Activated CD4-positive, alpha-beta T cell treated with anti-CD3 and anti-CD28 coated beads, Interleukin-2, amount 10 ng/mL, durations not matched to agents 7 days and 5 days (primary cell): ENCODE results near the gene EIF1. TPM values are rescaled to one million over a fixed set of nuclear protein-coding genes. Genes with fewer than 3 reads are reported as not detected.

Source experiments
- CTCF ChIA-PET: fragments of 350-600 bp; sonication (Branson Sonifier 250); formaldehyde crosslinking; loops from one replicate; lab custom pipeline; 2021; ENCODE audit warnings: antibody characterized with exemption; lab: Charles Lee
- POLR2A ChIA-PET: fragments of 350-600 bp; sonication (Branson Sonifier 250); formaldehyde crosslinking; loops from one replicate; lab custom pipeline; 2021; ENCODE audit warnings: antibody characterized with exemption; lab: Charles Lee
- DNase-seq: peaks from one replicate; pipeline ENCODE4 v3.0.0-alpha.2; 2020
- H3K27ac Mint-ChIP-seq: one replicate; pipeline ENCODE4 v1.8.0; 2021; ENCODE audit warnings: mild to moderate bottlenecking, moderate library complexity, mixed read lengths
- H3K27me3 Mint-ChIP-seq: one replicate; pipeline ENCODE4 v1.8.0; 2021; ENCODE audit warnings: mixed read lengths
- H3K36me3 Mint-ChIP-seq: one replicate; pipeline ENCODE4 v1.8.0; 2021; ENCODE audit warnings: low read depth, mixed read lengths
- H3K4me1 Mint-ChIP-seq: one replicate; pipeline ENCODE4 v1.8.0; 2021; ENCODE audit warnings: mixed read lengths
- H3K4me3 Mint-ChIP-seq: one replicate; pipeline ENCODE4 v1.8.0; 2021; ENCODE audit warnings: mild to moderate bottlenecking, moderate library complexity, mixed read lengths
- H3K9me3 Mint-ChIP-seq: one replicate; pipeline ENCODE4 v1.8.0; 2021; ENCODE audit warnings: mixed read lengths
- total RNA-seq, 2 experiments: library from RNA; stranded (reverse); gene quantifications; one replicate each; pipeline ENCODE4 v1.2.3, GENCODE V29; 2021

EIF1 gene
- total RNA-seq, 2 experiments from 2014 or later = 605 to 645 TPM

DNA sequence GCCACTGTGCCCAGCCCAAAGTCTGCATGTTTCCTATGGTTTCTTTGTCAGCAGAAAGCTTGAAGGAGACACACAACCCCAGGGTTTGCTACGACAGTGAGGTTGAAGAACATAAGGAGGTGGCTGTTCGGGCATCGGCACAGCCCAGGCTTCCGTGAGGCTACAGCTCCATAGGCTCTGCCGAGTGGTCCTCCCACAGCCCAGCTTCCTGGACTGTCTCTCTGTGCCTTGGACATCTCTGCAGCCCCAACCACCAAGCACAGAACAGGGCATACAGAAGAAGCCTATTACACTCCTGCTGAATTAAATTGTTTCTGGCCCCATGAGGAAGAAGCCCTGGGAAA lies 49.0 kb downstream of the EIF1 start:
- DNase-seq = no peak
- peak overlapping the region; percentile 22 for H3K4me3 Mint-ChIP-seq
- POLR2A ChIA-PET = no interaction called here

DNA sequence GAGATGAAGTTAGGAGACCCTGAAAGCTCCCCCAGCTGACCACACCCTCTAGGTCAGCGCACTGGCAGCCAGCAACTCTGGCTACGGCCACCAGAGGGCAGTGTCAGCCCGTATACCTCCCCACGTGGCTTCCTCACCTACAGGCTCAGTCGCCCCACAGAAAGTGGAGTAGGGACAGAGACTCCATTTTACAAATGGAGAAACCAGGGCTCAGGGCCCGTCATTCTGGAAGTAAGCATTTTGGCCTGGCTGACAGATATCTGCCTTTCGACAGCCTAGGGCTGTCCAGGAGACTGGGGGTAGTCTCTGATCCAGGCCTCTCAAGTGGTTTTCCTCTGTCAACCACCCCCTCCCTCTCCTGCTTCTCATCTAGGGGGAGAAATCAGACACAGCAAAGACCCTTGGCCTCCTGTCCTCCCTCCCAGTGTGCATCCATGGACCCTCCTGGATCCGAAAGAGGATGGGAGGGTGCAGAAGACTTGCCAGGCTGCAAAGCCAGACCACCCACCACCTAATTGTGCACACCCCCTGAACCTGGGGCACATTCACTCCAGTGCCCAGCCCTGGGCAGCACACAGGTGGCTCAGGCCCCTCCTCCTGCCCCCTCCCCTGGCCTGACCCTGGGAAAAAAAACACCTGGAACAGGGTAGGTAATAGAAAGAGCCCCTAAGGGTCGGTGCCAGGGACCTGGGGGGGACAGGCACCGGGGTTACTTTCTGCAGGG lies 49.6 kb downstream of the EIF1 start:
- ChIA-PET CTCF (interaction anchor here (0.7 to 1.4 kb wide), 10 partner anchors 11 to 100 kb away, joined by 3 to 7 read pairs (median 3); partner anchors contain the start of gene KLHL10), POLR2A (no interaction called here)
- Mint-ChIP-seq H3K27ac (peak overlapping the region; percentile 71), H3K36me3 (no peaks in the 10 kb centered on the region), H3K9me3 (no peaks in the 10 kb centered on the region), H3K27me3 (peaks cover 33% of the 10 kb centered on the region), H3K4me1 (peaks cover 15% of the 10 kb centered on the region), H3K4me3 (no peak overlapping the region)
- peak; percentile 83 for DNase-seq

More for the DNA sequence above, 49.0 kb downstream of the EIF1 start:
- peak overlapping the region; percentile 71 for H3K27ac Mint-ChIP-seq
- peaks cover 34% of the 10 kb centered on the region for H3K27me3 Mint-ChIP-seq
- CTCF ChIA-PET = interaction anchor here (0.7 to 1.4 kb wide), 10 partner anchors 11 to 100 kb away, joined by 3 to 7 read pairs (median 3); partner anchors contain the start of gene KLHL10
- no peaks in the 10 kb centered on the region for H3K36me3 Mint-ChIP-seq
- H3K9me3 Mint-ChIP-seq = no peaks in the 10 kb centered on the region
- peaks cover 15% of the 10 kb centered on the region for H3K4me1 Mint-ChIP-seq

DNA sequence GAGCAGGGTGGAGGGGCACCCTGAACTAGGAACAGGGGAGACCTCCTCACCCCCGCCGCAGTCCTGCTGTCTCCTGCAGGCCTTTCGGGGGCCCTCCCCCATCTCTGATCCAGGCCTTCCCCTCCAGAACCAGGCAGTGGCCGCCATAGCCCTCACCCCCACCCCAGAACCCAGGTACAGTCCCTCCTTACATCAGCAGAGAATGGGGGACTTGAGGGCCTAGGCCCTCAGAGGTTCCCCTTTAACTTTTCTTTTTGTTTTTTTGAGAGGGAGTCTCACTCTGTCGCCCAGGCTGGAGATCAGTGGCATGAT lies 50.1 kb downstream of the EIF1 start:
- Mint-ChIP-seq H3K27ac (no peak overlapping the region), H3K27me3 (peaks cover 29% of the 10 kb centered on the region), H3K4me1 (peaks cover 13% of the 10 kb centered on the region), H3K9me3 (no peaks in the 10 kb centered on the region), H3K4me3 (no peak overlapping the region), H3K36me3 (no peaks in the 10 kb centered on the region)
- POLR2A ChIA-PET = no interaction called here
- CTCF ChIA-PET = no interaction called here
- no peak for DNase-seq

DNA sequence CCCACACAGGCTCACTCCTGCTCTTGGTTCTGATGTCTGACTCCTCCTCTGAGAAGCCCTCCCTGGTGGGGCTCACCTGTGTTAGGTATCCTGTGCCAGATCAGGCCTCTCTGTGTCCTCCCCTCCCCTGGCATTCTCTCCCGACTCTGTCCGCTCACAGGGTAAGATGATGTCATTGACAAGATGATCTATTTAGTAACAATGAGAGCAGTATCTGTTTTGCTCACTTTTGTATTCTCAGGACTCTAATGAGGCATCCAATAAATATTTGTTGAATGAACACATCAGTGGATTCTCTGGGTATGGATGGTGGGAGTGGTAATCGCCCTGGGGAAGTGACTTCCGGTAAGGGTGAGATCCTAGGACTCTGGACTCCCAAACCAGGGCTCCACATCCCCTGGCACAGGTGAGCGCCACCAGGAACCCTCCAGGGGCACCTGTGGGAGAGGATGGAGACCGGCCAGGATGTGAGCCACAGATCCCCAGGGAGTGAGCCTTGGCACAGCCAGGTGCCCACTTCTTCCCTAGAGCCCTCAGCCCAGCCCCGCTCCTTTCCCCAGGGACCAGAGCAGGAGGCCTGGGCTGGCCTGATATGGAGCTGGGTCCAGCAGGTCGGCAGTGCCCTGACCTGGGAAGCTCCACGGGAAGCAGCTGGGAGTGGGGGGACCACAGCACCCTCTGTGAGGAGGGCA lies 51.1 kb downstream of the EIF1 start:
- no peak overlapping the region for H3K4me3 Mint-ChIP-seq
- no peak for DNase-seq
- POLR2A ChIA-PET = no interaction called here

DNA sequence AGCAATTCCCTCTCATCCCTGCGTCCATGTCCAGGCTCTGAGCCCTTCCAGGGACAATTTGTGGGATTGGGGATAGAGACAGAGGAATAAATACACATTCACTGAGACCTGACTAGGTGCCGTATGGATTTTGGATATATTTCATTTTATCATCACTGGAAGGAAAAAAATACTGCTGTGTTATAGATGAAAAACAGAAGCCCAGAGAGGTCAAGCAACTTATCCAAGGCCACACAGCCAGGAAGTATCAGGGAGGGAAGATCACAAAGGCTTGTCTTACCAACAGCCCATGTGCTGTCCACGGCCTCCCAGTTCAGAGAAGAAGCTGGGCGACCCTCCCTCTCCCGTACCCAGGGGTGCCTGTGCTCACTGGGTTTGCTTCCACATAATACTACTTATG lies 51.8 kb downstream of the EIF1 start:
- CTCF ChIA-PET = no interaction called here
- POLR2A ChIA-PET = no interaction called here
- peaks cover 21% of the 10 kb centered on the region for H3K27me3 Mint-ChIP-seq
- DNase-seq = no peak
- H3K36me3 Mint-ChIP-seq = no peaks in the 10 kb centered on the region
- no peak overlapping the region for H3K4me3 Mint-ChIP-seq
- peaks cover 11% of the 10 kb centered on the region for H3K4me1 Mint-ChIP-seq
- H3K9me3 Mint-ChIP-seq = no peaks in the 10 kb centered on the region
- no peak overlapping the region for H3K27ac Mint-ChIP-seq

More for the DNA sequence above, 51.1 kb downstream of the EIF1 start:
- peaks cover 13% of the 10 kb centered on the region for H3K4me1 Mint-ChIP-seq
- H3K27ac Mint-ChIP-seq = no peak overlapping the region
- no peaks in the 10 kb centered on the region for H3K36me3 Mint-ChIP-seq
- CTCF ChIA-PET = interaction anchor here (0.5 kb wide), 1 partner anchor 456 kb away, joined by 4 read pairs; no protein-coding TSS in a partner anchor
- no peaks in the 10 kb centered on the region for H3K9me3 Mint-ChIP-seq
- H3K27me3 Mint-ChIP-seq = peaks cover 26% of the 10 kb centered on the region

DNA sequence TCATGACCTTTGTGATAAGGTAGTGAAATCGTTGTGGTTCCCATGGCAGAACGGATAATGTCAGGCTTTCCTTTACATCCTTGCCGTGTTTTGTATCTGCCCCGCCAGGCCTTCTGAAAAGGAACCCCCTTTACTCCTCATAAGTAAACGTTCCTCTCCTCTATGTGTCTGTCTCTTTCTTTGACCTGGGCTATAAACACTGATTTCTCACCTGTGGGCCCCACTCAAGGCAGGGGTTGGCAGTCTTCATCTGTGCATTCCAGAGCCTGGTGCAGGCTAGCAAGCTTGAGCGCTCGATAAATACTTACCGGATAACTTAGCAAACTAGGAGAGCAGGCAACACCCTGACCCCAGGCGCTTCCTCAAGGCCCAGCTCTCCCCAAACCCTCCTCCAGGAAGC lies 53.0 kb downstream of the EIF1 start:
- H3K36me3 Mint-ChIP-seq = no peaks in the 10 kb centered on the region
- DNase-seq = no peak
- POLR2A ChIA-PET = no interaction called here
- H3K9me3 Mint-ChIP-seq = no peaks in the 10 kb centered on the region
- H3K27ac Mint-ChIP-seq = no peak overlapping the region
- H3K4me1 Mint-ChIP-seq = peaks cover 11% of the 10 kb centered on the region
- H3K27me3 Mint-ChIP-seq = peaks cover 11% of the 10 kb centered on the region
- CTCF ChIA-PET = interaction anchor here (0.6 to 0.9 kb wide), 2 partner anchors 70 to 305 kb away, joined by 3 to 4 read pairs; partner anchors contain the start of gene P3H4
- no peak overlapping the region for H3K4me3 Mint-ChIP-seq

Other genes with a start within 250 kb of the EIF1 start
- not detected for gene KRT38, start 247.9 kb upstream of the EIF1 start, total RNA-seq
- gene KRT32, start 221.5 kb upstream of the EIF1 start, total RNA-seq = not detected
- gene KRT35, start 207.7 kb upstream of the EIF1 start, total RNA-seq = not detected
- not detected for gene KRT36, start 199.0 kb upstream of the EIF1 start, total RNA-seq
- gene KRT13, start 183.3 kb upstream of the EIF1 start, total RNA-seq = not detected
- gene KRT15, start 170.0 kb upstream of the EIF1 start, total RNA-seq = not detected
- not detected for gene KRT19, start 160.6 kb upstream of the EIF1 start, total RNA-seq
- not detected for gene KRT9, start 116.8 kb upstream of the EIF1 start, total RNA-seq
- gene KRT14, start 102.0 kb upstream of the EIF1 start, total RNA-seq = not detected
- not detected for gene KRT16, start 76.1 kb upstream of the EIF1 start, total RNA-seq
- under 1 TPM in 1 of 2 experiments, not detected in 1; 0.25 TPM for gene KRT17, start 64.3 kb upstream of the EIF1 start, total RNA-seq
- not detected for gene GAST, start 23.4 kb downstream of the EIF1 start, total RNA-seq
- gene HAP1, start 45.8 kb downstream of the EIF1 start, total RNA-seq = under 1 TPM; 0.25 to 0.31 TPM
- gene JUP, start 97.8 kb downstream of the EIF1 start, total RNA-seq = under 1 TPM; 0.77 to 0.99 TPM
- gene P3H4, start 123.1 kb downstream of the EIF1 start, total RNA-seq = 1 to 10 TPM; 1.2 to 2.4 TPM
- under 1 TPM in 1 of 2 experiments, not detected in 1; 0.44 TPM for gene FKBP10, start 124.1 kb downstream of the EIF1 start, total RNA-seq
- gene NT5C3B, start 147.3 kb downstream of the EIF1 start, total RNA-seq = 10 to 100 TPM; 13.7 to 17.7 TPM
- gene KLHL10, start 148.9 kb downstream of the EIF1 start, total RNA-seq = not detected
- gene KLHL11, start 176.5 kb downstream of the EIF1 start, total RNA-seq = 10 to 100 TPM; 13.2 to 13.9 TPM
- 100 to 1,000 TPM; 143 to 150 TPM for gene ACLY, start 230.1 kb downstream of the EIF1 start, total RNA-seq
- gene ODAD4, start 241.7 kb downstream of the EIF1 start, total RNA-seq = under 1 TPM; 0.40 to 0.42 TPM